ENCODE results near the gene VWF.

DNA sequence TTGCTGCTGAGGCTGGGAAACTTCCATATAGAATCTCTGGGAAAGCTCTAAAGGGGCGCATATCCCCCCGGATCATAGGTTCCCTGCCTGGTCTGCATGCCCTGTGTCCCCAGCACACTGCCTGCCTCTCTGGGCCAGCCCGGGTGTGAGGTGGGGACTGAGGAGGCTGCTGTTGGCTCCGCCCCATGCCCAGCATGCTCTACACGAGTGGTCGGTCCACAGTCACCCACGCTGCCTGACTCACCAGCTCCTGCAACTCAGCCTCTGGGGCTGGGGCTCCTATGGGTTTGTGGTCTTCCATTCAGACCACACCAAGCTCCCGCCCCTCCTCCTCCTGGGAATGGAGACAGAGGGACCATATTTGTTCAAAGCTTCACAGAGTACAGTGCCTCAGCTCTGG is 90.9 kb downstream of the VWF start:
- TF ChIP-seq SP1 (IDR thresholded peaks at IDR 0.05), result no peak
- TF ChIP-seq TARDBP (IDR thresholded peaks at IDR 0.05), result no peak
- TF ChIP-seq NFRKB (IDR thresholded peaks at IDR 0.05), result no peak
- TF ChIP-seq FOXM1 (IDR thresholded peaks at IDR 0.05; ENCODE audit: borderline replicate concordance), result no peak
- no peak for TF ChIP-seq ARNT (IDR thresholded peaks at IDR 0.05)
- TF ChIP-seq ELF4 (IDR thresholded peaks at IDR 0.05), result no peak
- TF ChIP-seq SUZ12 (IDR thresholded peaks at IDR 0.05), result no peak
- TF ChIP-seq LEF1 (IDR thresholded peaks at IDR 0.05; ENCODE audit: borderline replicate concordance), result no peak

All from HEK293T (cell line).